Sigmoid colon (tissue), 3 donors: ENCODE data around the gene BTG2.

ENCODE experiments used
- POLR2A ChIP-seq, 2 donors: fragments of 450-650 bp; IDR thresholded peaks; one replicate each; pipeline ENCODE4 v1.6.1; 2016; ENCODE audit warnings: antibody characterized with exemption in 2 of 2, mild to moderate bottlenecking in 2 of 2, moderate library complexity in 2 of 2
- TF ChIP-seq, protein P1 (sequence below), 4 experiments: fragments of 450-650 bp in 3 of 4; fragments of 200-600 bp in 1 of 4; IDR thresholded peaks; one replicate each; pipeline ENCODE4 v1.5.1; 2016 to 2019; ENCODE audit warnings: antibody characterized with exemption in 4 of 4, mild to moderate bottlenecking in 3 of 4, moderate library complexity in 2 of 4

DNA sequence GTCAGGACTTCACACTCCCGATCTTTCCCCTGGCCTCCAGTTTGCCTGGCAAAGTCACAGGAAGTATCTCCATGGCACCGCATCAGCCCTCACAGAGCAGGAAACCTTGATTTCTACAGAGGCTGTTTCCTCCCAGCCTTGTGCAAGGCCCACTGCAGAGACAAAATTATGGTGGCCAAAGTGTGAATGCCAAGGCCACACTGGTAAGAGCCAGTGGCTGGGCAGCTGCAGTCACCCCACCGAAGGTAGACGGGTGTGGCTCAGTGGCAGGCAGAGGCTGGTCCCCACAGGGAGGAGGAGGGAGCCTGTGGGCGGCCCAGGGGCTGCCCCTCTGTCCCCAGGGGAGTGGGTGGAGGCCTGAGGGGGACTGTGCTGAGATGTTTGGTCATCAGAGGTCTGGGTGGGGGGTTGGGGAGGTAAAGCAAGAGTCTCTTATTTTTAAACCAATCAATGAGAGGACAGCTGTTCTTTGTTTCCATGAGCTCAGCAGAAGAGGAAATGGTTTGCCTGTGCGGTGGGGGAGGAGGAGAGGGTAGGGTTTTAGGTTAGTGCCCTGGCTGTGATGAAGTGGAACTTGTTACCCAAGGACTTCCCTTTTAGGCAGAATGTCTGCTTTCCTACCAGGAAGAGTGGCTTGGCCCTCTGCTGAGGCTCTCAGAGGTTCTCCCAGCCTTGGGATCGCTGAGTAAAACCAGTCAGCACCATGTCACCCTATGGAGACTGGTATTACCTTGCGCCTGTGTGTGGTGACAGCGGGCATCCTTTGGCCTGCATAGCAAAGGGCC lies 18.0 kb upstream of the BTG2 start:
- TF ChIP-seq, protein P1, sequence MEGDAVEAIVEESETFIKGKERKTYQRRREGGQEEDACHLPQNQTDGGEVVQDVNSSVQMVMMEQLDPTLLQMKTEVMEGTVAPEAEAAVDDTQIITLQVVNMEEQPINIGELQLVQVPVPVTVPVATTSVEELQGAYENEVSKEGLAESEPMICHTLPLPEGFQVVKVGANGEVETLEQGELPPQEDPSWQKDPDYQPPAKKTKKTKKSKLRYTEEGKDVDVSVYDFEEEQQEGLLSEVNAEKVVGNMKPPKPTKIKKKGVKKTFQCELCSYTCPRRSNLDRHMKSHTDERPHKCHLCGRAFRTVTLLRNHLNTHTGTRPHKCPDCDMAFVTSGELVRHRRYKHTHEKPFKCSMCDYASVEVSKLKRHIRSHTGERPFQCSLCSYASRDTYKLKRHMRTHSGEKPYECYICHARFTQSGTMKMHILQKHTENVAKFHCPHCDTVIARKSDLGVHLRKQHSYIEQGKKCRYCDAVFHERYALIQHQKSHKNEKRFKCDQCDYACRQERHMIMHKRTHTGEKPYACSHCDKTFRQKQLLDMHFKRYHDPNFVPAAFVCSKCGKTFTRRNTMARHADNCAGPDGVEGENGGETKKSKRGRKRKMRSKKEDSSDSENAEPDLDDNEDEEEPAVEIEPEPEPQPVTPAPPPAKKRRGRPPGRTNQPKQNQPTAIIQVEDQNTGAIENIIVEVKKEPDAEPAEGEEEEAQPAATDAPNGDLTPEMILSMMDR (IDR thresholded peaks at IDR 0.05) = no peak
- no peak for TF ChIP-seq POLR2A (IDR thresholded peaks at IDR 0.05)
